Measurements from ENCODE around the gene TRPC1. TPM values are rescaled to one million over a fixed set of nuclear protein-coding genes. Genes with fewer than 3 reads are reported as not detected.

Gene TRPC1
- total RNA-seq = 31.4 and 38.5 TPM in 2 replicates

DNA sequence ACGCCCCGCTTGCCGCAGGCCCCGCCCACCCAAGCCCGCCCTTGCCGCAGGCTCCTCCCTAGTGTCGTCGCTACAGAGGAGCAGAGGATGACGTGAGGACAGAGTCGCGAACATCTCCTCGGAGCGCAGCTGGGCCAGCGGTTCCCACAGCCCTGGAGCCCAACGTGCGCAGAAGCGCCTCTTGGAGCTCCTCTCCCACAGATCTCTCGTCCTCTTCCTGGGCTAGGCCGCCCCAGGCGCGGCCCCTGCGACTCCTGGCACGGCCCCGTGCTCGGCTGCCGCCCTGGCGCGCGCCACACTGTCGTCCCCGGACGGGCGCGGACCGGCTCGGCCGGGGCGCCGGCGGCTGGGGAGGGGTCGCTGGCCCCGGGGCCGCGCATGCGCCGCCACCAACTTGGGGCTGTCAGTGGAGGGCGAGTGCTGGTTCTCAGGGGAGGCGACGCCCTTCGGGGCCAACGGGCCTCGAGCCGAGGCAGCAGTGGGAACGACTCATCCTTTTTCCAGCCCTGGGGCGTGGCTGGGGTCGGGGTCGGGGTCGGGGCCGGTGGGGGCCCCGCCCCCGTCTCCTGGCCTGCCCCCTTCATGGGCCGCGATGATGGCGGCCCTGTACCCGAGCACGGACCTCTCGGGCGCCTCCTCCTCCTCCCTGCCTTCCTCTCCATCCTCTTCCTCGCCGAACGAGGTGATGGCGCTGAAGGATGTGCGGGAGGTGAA, at the start of gene TRPC1:
TSS of gene TRPC1 (plus strand) at position 67 of the 714 bp plus-strand sequence. CDS start at position 593, 526 bp downstream.

Other genes starting within 250 kb of the TRPC1 start
- gene ATR, start 145.3 kb upstream of the TRPC1 start, total RNA-seq = 16.8 and 22.8 TPM in 2 replicates
- gene PLS1, start 127.6 kb upstream of the TRPC1 start, total RNA-seq = 0.14 and 0.37 TPM in 2 replicates
- 60.7 and 197 TPM in 2 replicates for gene PCOLCE2, start 165.0 kb downstream of the TRPC1 start, total RNA-seq
- gene PAQR9, start 239.6 kb downstream of the TRPC1 start, total RNA-seq = 0.18 TPM in 1 of 2 replicates, not detected in the other

Data from smooth muscle cell of bladder (primary cell).